HEK293 (cell line): Measurements from ENCODE around the gene SFXN3.

Experiments
- BCL11A ChIP-seq: fragments of 450-650 bp; formaldehyde crosslinking; IDR thresholded peaks from 2 replicates; pipeline ENCODE4 v1.5.1; 2016; ENCODE audit warnings: low read depth, missing biosample characterization, missing genetic modification characterization
- HOXA7 ChIP-seq: sonication (generic); formaldehyde crosslinking; IDR thresholded peaks from 2 replicates; pipeline ENCODE4 v1.8.1; 2022; ENCODE audit warnings: missing genetic modification reagents, borderline replicate concordance
- HOXC10 ChIP-seq: sonication (generic); formaldehyde crosslinking; IDR thresholded peaks from 2 replicates; pipeline ENCODE4 v1.8.1; 2023; ENCODE audit warnings: mild to moderate bottlenecking, missing genetic modification reagents
- KLF7 ChIP-seq: fragments of 450-650 bp; formaldehyde crosslinking; IDR thresholded peaks from 2 replicates; pipeline ENCODE4 v1.5.1; 2016; ENCODE audit warnings: missing biosample characterization, missing genetic modification characterization, borderline replicate concordance
- REPIN1 ChIP-seq: fragments of 450-650 bp; formaldehyde crosslinking; IDR thresholded peaks from 2 replicates; pipeline ENCODE4 v1.5.1; 2017; ENCODE audit warnings: missing biosample characterization, missing genetic modification characterization, low read depth
- SCRT1 ChIP-seq: fragments of 450-650 bp; formaldehyde crosslinking; IDR thresholded peaks from 2 replicates; pipeline ENCODE4 v1.5.1; 2016; ENCODE audit warnings: missing biosample characterization, missing genetic modification characterization, borderline replicate concordance
- ZBTB20 ChIP-seq: fragments of 450-650 bp; formaldehyde crosslinking; IDR thresholded peaks from 2 replicates; pipeline ENCODE4 v1.5.1; 2016; ENCODE audit warnings: missing biosample characterization, missing genetic modification characterization
- ZNF121 ChIP-seq: fragments of 450-650 bp; formaldehyde crosslinking; IDR thresholded peaks from 2 replicates; pipeline ENCODE4 v1.5.1; 2016; ENCODE audit warnings: missing biosample characterization, missing genetic modification characterization
- ZNF140 ChIP-seq: fragments of 450-650 bp; formaldehyde crosslinking; IDR thresholded peaks from 2 replicates; pipeline ENCODE4 v1.5.1; 2016; ENCODE audit warnings: missing biosample characterization, missing genetic modification characterization
- ZNF146 ChIP-seq: fragments of 450-650 bp; formaldehyde crosslinking; IDR thresholded peaks from 2 replicates; pipeline ENCODE4 v1.5.1; 2016; ENCODE audit warnings: missing biosample characterization, missing genetic modification characterization
- ZNF16 ChIP-seq: fragments of 450-650 bp; formaldehyde crosslinking; IDR thresholded peaks from 2 replicates; pipeline ENCODE4 v1.5.1; 2016; ENCODE audit warnings: low read depth, missing biosample characterization, missing genetic modification characterization
- ZNF211 ChIP-seq: fragments of 450-650 bp; formaldehyde crosslinking; IDR thresholded peaks from 2 replicates; pipeline ENCODE4 v1.5.1; 2016; ENCODE audit warnings: low read depth, missing biosample characterization, missing genetic modification characterization
- ZNF266 ChIP-seq: fragments of 450-650 bp; formaldehyde crosslinking; IDR thresholded peaks from 2 replicates; pipeline ENCODE4 v1.5.1; 2016; ENCODE audit warnings: missing biosample characterization, missing genetic modification characterization, low read depth
- ZNF274 ChIP-seq, 2 experiments: fragments of 200-500 bp in 1 of 2; fragments of 450-650 bp in 1 of 2; sonication (Bioruptor generic) in 1 of 2; formaldehyde crosslinking in 1 of 2; IDR thresholded peaks; 2 replicates each; pipeline versions ENCODE4 v1.5.1 to v1.6.1; 2014 to 2016; ENCODE audit warnings: borderline replicate concordance in 1 of 2, inconsistent platforms in 1 of 2, low read length in 1 of 2, missing biosample characterization in 1 of 2, missing genetic modification characterization in 1 of 2
- ZNF280C ChIP-seq: fragments of 450-650 bp; formaldehyde crosslinking; IDR thresholded peaks from 2 replicates; pipeline ENCODE4 v1.5.1; 2016; ENCODE audit warnings: missing biosample characterization, missing genetic modification characterization
- ZNF311 ChIP-seq: fragments of 450-650 bp; formaldehyde crosslinking; IDR thresholded peaks from 2 replicates; pipeline ENCODE4 v1.5.1; 2017; ENCODE audit warnings: missing biosample characterization, missing genetic modification characterization, borderline replicate concordance
- ZNF324 ChIP-seq: fragments of 450-650 bp; formaldehyde crosslinking; IDR thresholded peaks from 2 replicates; pipeline ENCODE4 v1.5.1; 2016; ENCODE audit warnings: missing biosample characterization, missing genetic modification characterization
- ZNF518A ChIP-seq: fragments of 450-650 bp; formaldehyde crosslinking; conservative IDR thresholded peaks from 2 replicates; pipeline ENCODE4 v1.5.1; 2016; ENCODE audit warnings: low read depth, missing biosample characterization, missing genetic modification characterization
- ZNF529 ChIP-seq: fragments of 450-650 bp; formaldehyde crosslinking; IDR thresholded peaks from 2 replicates; pipeline ENCODE4 v1.5.1; 2017; ENCODE audit warnings: missing genetic modification characterization, missing biosample characterization; ENCODE audit not compliant: insufficient replicate concordance
- ZNF555 ChIP-seq: fragments of 450-650 bp; formaldehyde crosslinking; conservative IDR thresholded peaks from 2 replicates; pipeline ENCODE4 v1.5.1; 2017; ENCODE audit warnings: missing biosample characterization, mild to moderate bottlenecking, missing genetic modification characterization, inconsistent platforms
- ZNF600 ChIP-seq: fragments of 450-650 bp; formaldehyde crosslinking; IDR thresholded peaks from 2 replicates; pipeline ENCODE4 v1.5.1; 2016; ENCODE audit warnings: missing biosample characterization, missing genetic modification characterization
- ZNF624 ChIP-seq: fragments of 450-650 bp; formaldehyde crosslinking; IDR thresholded peaks from 2 replicates; pipeline ENCODE4 v1.5.1; 2017; ENCODE audit warnings: missing biosample characterization, missing genetic modification characterization
- ZNF658 ChIP-seq: fragments of 450-650 bp; formaldehyde crosslinking; IDR thresholded peaks from 2 replicates; pipeline ENCODE4; 2016; ENCODE audit warnings: missing biosample characterization, missing genetic modification characterization
- ZNF707 ChIP-seq: fragments of 450-650 bp; formaldehyde crosslinking; IDR thresholded peaks from 2 replicates; pipeline ENCODE4 v1.5.1; 2016; ENCODE audit warnings: missing biosample characterization, missing genetic modification characterization
- TF ChIP-seq, protein P1 (sequence below): fragments of 450-650 bp; formaldehyde crosslinking; IDR thresholded peaks from 2 replicates; pipeline ENCODE4 v1.5.1; 2016; ENCODE audit warnings: missing biosample characterization, missing genetic modification characterization
- TF ChIP-seq, protein P2 (sequence below): fragments of 450-650 bp; formaldehyde crosslinking; IDR thresholded peaks from 2 replicates; pipeline ENCODE4 v1.5.1; 2016; ENCODE audit warnings: missing biosample characterization, missing genetic modification characterization
- TF ChIP-seq, protein P3 (sequence below): fragments of 450-650 bp; IDR thresholded peaks from 2 replicates; pipeline ENCODE4 v1.5.1; 2018; ENCODE audit warnings: missing biosample characterization, mild to moderate bottlenecking, missing genetic modification characterization

Gene SFXN3

DNA sequence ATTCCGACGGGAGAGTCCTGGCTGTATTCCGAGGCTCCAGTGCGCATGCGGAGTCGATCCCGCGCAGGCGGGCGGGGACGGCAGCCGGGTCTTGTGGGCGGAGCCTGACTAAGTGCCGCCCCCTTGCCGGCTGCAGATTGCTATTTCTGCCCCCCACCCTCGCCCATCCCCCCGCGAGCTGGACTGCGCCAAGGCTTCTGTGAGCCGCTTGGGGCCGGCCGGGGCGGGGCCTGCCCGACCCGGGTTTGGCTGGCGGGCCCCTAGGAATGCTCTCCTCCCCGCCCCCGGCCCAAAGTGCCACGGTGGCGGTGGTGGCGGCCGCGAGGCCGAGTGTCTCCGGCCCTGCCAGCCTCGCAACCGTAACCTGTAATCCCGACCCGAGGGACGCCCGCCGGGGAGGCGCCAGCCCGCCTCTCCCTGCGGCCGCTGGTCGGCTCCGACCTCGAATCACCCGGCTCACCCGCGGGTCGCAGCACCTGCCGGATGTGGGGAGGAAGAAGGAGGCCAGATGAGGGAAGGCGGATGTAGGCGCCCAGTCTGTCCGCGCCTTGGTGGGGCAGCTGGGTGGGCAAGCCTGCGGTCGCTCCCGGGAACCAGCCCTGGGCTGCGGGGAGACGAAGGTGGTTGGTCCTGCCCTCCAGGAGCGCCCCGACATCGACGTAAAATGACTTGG, 30.1 kb downstream of the SFXN3 start (continued):
- TF ChIP-seq, protein P1, sequence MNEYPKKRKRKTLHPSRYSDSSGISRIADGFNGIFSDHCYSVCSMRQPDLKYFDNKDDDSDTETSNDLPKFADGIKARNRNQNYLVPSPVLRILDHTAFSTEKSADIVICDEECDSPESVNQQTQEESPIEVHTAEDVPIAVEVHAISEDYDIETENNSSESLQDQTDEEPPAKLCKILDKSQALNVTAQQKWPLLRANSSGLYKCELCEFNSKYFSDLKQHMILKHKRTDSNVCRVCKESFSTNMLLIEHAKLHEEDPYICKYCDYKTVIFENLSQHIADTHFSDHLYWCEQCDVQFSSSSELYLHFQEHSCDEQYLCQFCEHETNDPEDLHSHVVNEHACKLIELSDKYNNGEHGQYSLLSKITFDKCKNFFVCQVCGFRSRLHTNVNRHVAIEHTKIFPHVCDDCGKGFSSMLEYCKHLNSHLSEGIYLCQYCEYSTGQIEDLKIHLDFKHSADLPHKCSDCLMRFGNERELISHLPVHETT (tag by site-specific recombination): no peak; the same call in 1 of the 2 replicates
- 0 out of 2 replicates have a peak, but pooled peaks have one; percentile 29 for TF ChIP-seq ZNF324 (tag by site-specific recombination)
- peak; percentile 91 for TF ChIP-seq ZNF600 (tag by site-specific recombination)
- TF ChIP-seq ZNF280C (tag by site-specific recombination): no peak
- TF ChIP-seq ZNF311 (tag by site-specific recombination): no peak
- no peak for TF ChIP-seq ZNF146 (tag by site-specific recombination)
- TF ChIP-seq ZNF518A (tag by site-specific recombination): no peak
- TF ChIP-seq ZNF274 (IDR thresholded peaks at IDR 0.05; ENCODE audit: low read length): no peak
- no peak for TF ChIP-seq ZNF274 (tag by site-specific recombination; IDR thresholded peaks at IDR 0.05; ENCODE audit: borderline replicate concordance)
- TF ChIP-seq ZBTB20 (tag by site-specific recombination): peak; percentile 95
- TF ChIP-seq KLF7 (tag by site-specific recombination): no peak
- TF ChIP-seq REPIN1 (tag by site-specific recombination): 0 out of 2 replicates have a peak, but pooled peaks have one; percentile 19
- TF ChIP-seq ZNF624 (tag by site-specific recombination): no peak
- TF ChIP-seq ZNF121 (tag by site-specific recombination): no peak
- no peak for TF ChIP-seq SCRT1 (tag by site-specific recombination)
- TF ChIP-seq HOXC10: no peak
- TF ChIP-seq ZNF211 (tag by site-specific recombination): no peak
- TF ChIP-seq ZNF707: no peak
- TF ChIP-seq ZNF658 (tag by site-specific recombination): no peak
- no peak for TF ChIP-seq ZNF529 (tag by site-specific recombination)
- no peak for TF ChIP-seq ZNF16 (tag by site-specific recombination)
- TF ChIP-seq, protein P2, sequence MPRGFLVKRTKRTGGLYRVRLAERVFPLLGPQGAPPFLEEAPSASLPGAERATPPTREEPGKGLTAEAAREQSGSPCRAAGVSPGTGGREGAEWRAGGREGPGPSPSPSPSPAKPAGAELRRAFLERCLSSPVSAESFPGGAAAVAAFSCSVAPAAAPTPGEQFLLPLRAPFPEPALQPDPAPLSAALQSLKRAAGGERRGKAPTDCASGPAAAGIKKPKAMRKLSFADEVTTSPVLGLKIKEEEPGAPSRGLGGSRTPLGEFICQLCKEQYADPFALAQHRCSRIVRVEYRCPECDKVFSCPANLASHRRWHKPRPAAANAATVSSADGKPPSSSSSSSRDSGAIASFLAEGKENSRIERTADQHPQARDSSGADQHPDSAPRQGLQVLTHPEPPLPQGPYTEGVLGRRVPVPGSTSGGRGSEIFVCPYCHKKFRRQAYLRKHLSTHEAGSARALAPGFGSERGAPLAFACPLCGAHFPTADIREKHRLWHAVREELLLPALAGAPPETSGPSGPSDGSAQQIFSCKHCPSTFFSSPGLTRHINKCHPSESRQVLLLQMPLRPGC (tag by site-specific recombination): peak; percentile 78
- TF ChIP-seq, protein P3, sequence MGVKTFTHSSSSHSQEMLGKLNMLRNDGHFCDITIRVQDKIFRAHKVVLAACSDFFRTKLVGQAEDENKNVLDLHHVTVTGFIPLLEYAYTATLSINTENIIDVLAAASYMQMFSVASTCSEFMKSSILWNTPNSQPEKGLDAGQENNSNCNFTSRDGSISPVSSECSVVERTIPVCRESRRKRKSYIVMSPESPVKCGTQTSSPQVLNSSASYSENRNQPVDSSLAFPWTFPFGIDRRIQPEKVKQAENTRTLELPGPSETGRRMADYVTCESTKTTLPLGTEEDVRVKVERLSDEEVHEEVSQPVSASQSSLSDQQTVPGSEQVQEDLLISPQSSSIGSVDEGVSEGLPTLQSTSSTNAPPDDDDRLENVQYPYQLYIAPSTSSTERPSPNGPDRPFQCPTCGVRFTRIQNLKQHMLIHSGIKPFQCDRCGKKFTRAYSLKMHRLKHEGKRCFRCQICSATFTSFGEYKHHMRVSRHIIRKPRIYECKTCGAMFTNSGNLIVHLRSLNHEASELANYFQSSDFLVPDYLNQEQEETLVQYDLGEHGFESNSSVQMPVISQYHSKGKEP (tag by site-specific recombination): peak; percentile 56; the same call in 1 of the 2 replicates
- no peak for TF ChIP-seq HOXA7 (CRISPR knock-in tag)
- TF ChIP-seq ZNF140 (tag by site-specific recombination): no peak
- no peak for TF ChIP-seq ZNF266 (tag by site-specific recombination)
- TF ChIP-seq BCL11A (tag by site-specific recombination): peak; percentile 68; the same call in 1 of the 2 replicates
- no peak for TF ChIP-seq ZNF555 (tag by site-specific recombination)
